IMR-90 (cell line): ENCODE data around the gene OR52I1. TPM values are rescaled to one million over a fixed set of nuclear protein-coding genes. Genes with fewer than 3 reads are reported as not detected.

Experiments used
- ATAC-seq: fragments of 200-7000 bp; cut with Tn5 transposase; 2 replicates; pipeline ENCODE4 v1.9.1; 2020; ENCODE audit warnings: low read depth, mild to moderate bottlenecking, moderate library complexity
- BruUV-seq: library from RNA; stranded (reverse); fragments of 400-500 nt; replicated peaks from 2 replicates; lab custom pipeline; 2021; lab: Mats Ljungman, UMichigan
- CTCF ChIA-PET: fragments of 300-600 bp; formaldehyde crosslinking; extraction: SDS; loops from one replicate; lab custom pipeline; 2021; ENCODE audit warnings: antibody characterized with exemption; lab: Yijun Ruan, JAX
- POLR2A ChIA-PET: fragments of 300-600 bp; sonication (Branson Sonifier 250); formaldehyde crosslinking; loops from one replicate; lab custom pipeline; 2022; ENCODE audit warnings: antibody characterized with exemption; ENCODE audit not compliant: unreplicated experiment; lab: Charles Lee
- DNase-seq: peaks from one replicate; pipeline ENCODE4 v3.0.0; 2013
- H2AFZ ChIP-seq: replicated peaks from 2 replicates; pipeline ENCODE3; 2013; ENCODE audit warnings: low read length, mild to moderate bottlenecking; ENCODE audit not compliant: poor library complexity
- H2AK5ac ChIP-seq: 2 replicates; pipeline ENCODE4 v1.6.1; 2013; ENCODE audit warnings: low read depth, low read length, inconsistent platforms
- H2AK9ac ChIP-seq: replicated peaks from 2 replicates; pipeline ENCODE3; 2013; ENCODE audit warnings: mild to moderate bottlenecking, low read depth, low read length, moderate library complexity; ENCODE audit not compliant: poor library complexity
- H2BK120ac ChIP-seq: 2 replicates; pipeline ENCODE4 v1.6.1; 2013; ENCODE audit warnings: low read depth, low read length, inconsistent platforms
- H2BK15ac ChIP-seq: 3 replicates; pipeline ENCODE4 v1.6.1; 2013; ENCODE audit warnings: low read depth, low read length, inconsistent platforms
- H2BK20ac ChIP-seq: 2 replicates; pipeline ENCODE4 v1.6.1; 2013; ENCODE audit warnings: low read depth, mild to moderate bottlenecking, inconsistent platforms, low read length, moderate library complexity
- H2BK5ac ChIP-seq: 2 replicates; pipeline ENCODE4 v1.6.1; 2013; ENCODE audit warnings: mild to moderate bottlenecking, low read depth, low read length, inconsistent platforms; ENCODE audit not compliant: poor library complexity, severe bottlenecking
- H3K14ac ChIP-seq: replicated peaks from 2 replicates; pipeline ENCODE4 v1.6.1; 2013; ENCODE audit warnings: low read depth, low read length, inconsistent platforms
- H3K18ac ChIP-seq: 2 replicates; pipeline ENCODE4 v1.6.1; 2013; ENCODE audit warnings: low read depth, low read length, control low read depth
- H3K23ac ChIP-seq: 2 replicates; pipeline ENCODE4 v1.6.1; 2013; ENCODE audit warnings: low read depth, low read length, inconsistent platforms
- H3K27ac ChIP-seq: 2 replicates; pipeline ENCODE4 v1.5.1; 2013; ENCODE audit warnings: mild to moderate bottlenecking, control low read depth, low read length; ENCODE audit not compliant: insufficient read depth
- H3K27me3 ChIP-seq: 2 replicates; pipeline ENCODE4 v1.6.1; 2013; ENCODE audit warnings: low read length; ENCODE audit not compliant: control insufficient read depth, insufficient read depth
- H3K36me3 ChIP-seq: 2 replicates; pipeline ENCODE4 v1.6.1; 2013; ENCODE audit warnings: low read length, mixed read lengths; ENCODE audit not compliant: control insufficient read depth, insufficient read depth
- H3K4ac ChIP-seq: 2 replicates; pipeline ENCODE4 v1.6.1; 2013; ENCODE audit warnings: low read depth, low read length, inconsistent platforms
- H3K4me1 ChIP-seq: 2 replicates; pipeline ENCODE4 v1.6.1; 2013; ENCODE audit warnings: low read length, mixed read lengths; ENCODE audit not compliant: control insufficient read depth, insufficient read depth
- H3K4me2 ChIP-seq: 2 replicates; pipeline ENCODE4 v1.6.1; 2013; ENCODE audit warnings: low read depth, mild to moderate bottlenecking, control low read depth, low read length, moderate library complexity
- H3K4me3 ChIP-seq: 2 replicates; pipeline ENCODE4 v1.5.1; 2013; ENCODE audit warnings: low read depth, mild to moderate bottlenecking, control low read depth, low read length, moderate library complexity; ENCODE audit not compliant: insufficient read depth
- H3K56ac ChIP-seq: 2 replicates; pipeline ENCODE4 v1.6.1; 2013; ENCODE audit warnings: low read length, inconsistent platforms; ENCODE audit not compliant: insufficient read depth; ENCODE audit errors: extremely low read depth
- H3K79me1 ChIP-seq, 2 experiments: 2 replicates each; pipeline ENCODE4 v1.6.1; 2013; ENCODE audit warnings: low read length in 2 of 2, inconsistent platforms in 1 of 2, low read depth in 1 of 2
- H3K9ac ChIP-seq: 2 replicates; pipeline ENCODE4 v1.6.1; 2013; ENCODE audit warnings: low read depth, low read length, control low read depth
- H3K9me1 ChIP-seq: 2 replicates; pipeline ENCODE4 v1.6.1; 2013; ENCODE audit warnings: low read length, inconsistent platforms; ENCODE audit not compliant: insufficient read depth
- H3K9me3 ChIP-seq: 2 replicates; pipeline ENCODE4 v1.6.1; 2013; ENCODE audit warnings: low read length; ENCODE audit not compliant: control insufficient read depth, insufficient read depth
- H4K20me1 ChIP-seq: 2 replicates; pipeline ENCODE4 v1.6.1; 2013; ENCODE audit warnings: low read length, inconsistent platforms; ENCODE audit not compliant: insufficient read depth
- H4K5ac ChIP-seq: 2 replicates; pipeline ENCODE4 v1.6.1; 2013; ENCODE audit warnings: mild to moderate bottlenecking, low read depth, low read length, control low read depth
- H4K8ac ChIP-seq, 2 experiments: 2 replicates each; pipeline ENCODE4 v1.6.1; 2013; ENCODE audit warnings: low read depth in 2 of 2, low read length in 2 of 2, control low read depth in 1 of 2, inconsistent platforms in 1 of 2
- H4K91ac ChIP-seq: 2 replicates; pipeline ENCODE4 v1.6.1; 2013; ENCODE audit warnings: low read depth, low read length, inconsistent platforms; ENCODE audit not compliant: insufficient read depth
- BHLHE40 ChIP-seq: fragments of 150-350 bp; IDR thresholded peaks from 2 replicates; pipeline ENCODE4 v1.6.1; 2016; ENCODE audit warnings: mild to moderate bottlenecking, low read depth, low read length
- CTCF ChIP-seq: conservative IDR thresholded peaks from 2 replicates; pipeline ENCODE4 v1.5.1; 2012; ENCODE audit warnings: mild to moderate bottlenecking, low read depth, low read length, improper control_type of control experiment
- ELK1 ChIP-seq: fragments of 150-350 bp; IDR thresholded peaks from 2 replicates; pipeline ENCODE4 v1.6.1; 2016; ENCODE audit warnings: low read depth, mild to moderate bottlenecking, low read length, moderate library complexity, borderline replicate concordance
- MAZ ChIP-seq: IDR thresholded peaks from 2 replicates; pipeline ENCODE4 v1.6.1; 2012; ENCODE audit warnings: low read depth, mild to moderate bottlenecking, low read length, improper control_type of control experiment, moderate library complexity, borderline replicate concordance
- MXI1 ChIP-seq: IDR thresholded peaks from 2 replicates; pipeline ENCODE4 v1.6.1; 2012; ENCODE audit warnings: low read depth, mild to moderate bottlenecking, low read length, moderate library complexity, borderline replicate concordance
- RAD21 ChIP-seq: IDR thresholded peaks from 2 replicates; pipeline ENCODE4 v1.6.1; 2012; ENCODE audit warnings: low read length, improper control_type of control experiment
- SMC3 ChIP-seq: fragments of 150-350 bp; IDR thresholded peaks from 2 replicates; pipeline ENCODE4 v1.6.1; 2016; ENCODE audit warnings: low read depth, mild to moderate bottlenecking, antibody characterized with exemption, low read length, moderate library complexity
- USF2 ChIP-seq: fragments of 150-350 bp; IDR thresholded peaks from 2 replicates; pipeline ENCODE4 v1.6.1; 2017; ENCODE audit warnings: mild to moderate bottlenecking, antibody characterized with exemption, low read length, low read depth
- WGBS, 2 experiments: methylation state at CpG; one replicate each; pipeline versions ENCODE4 v1.1.5 to v1.1.7; 2013; ENCODE audit warnings: missing lambda C conversion rate in 2 of 2; ENCODE audit not compliant: insufficient read length in 1 of 2; ENCODE audit errors: extremely low coverage in 2 of 2; 5-methylcytosine and 5-hydroxymethylcytosine counted together
- dilution Hi-C: fragments of 300-500 bp; cut with HindIII; formaldehyde crosslinking; loops from one replicate; pipeline ENCODE4 v1.14.3; 2018; ENCODE audit warnings: low sequenced_read_pairs; ENCODE audit not compliant: unreplicated experiment
- in situ Hi-C: fragments of 300-500 bp; cut with MboI; formaldehyde crosslinking; loops from 3 replicates; pipeline ENCODE4 v1.14.3; 2019; ENCODE audit warnings: low sequenced_read_pairs, inconsistent platforms, mixed read lengths
- intact Hi-C: fragments of 100-400 bp; cut with micrococcal nuclease; formaldehyde crosslinking; loops from 2 replicates; pipeline ENCODE4 v1.10.0; 2022
- polyA plus RNA-seq, 3 experiments: library from polyadenylated mRNA; depleted of rRNA; stranded (reverse); fragments of >200 nt; gene quantifications; 2 replicates each; pipeline ENCODE4 v1.2.3, GENCODE V29; 2012; ENCODE audit warnings: low replicate concordance in 1 of 3
- total RNA-seq: library from RNA; depleted of rRNA; stranded (reverse); fragments of >200 nt; gene quantifications from 2 replicates; pipeline ENCODE4 v1.2.3, GENCODE V29; 2012

Gene OR52I1
- total and polyA plus RNA-seq, 2 of the 4 experiments (the other 2 are of a cell fraction): not detected

GRCh38 chr11:4636962-4637661, 43.3 kb downstream of the OR52I1 start, which contains the start of gene OR51D1:
OR51D1 (plus strand) TSS chr11:4637477; CDS start chr11:4639791, 2,314 bp downstream.
- Histone ChIP-seq H4K91ac (no peak within 1 kb of the TSS), H3K23ac (peak within 1 kb of the TSS; percentile 15; the same call in 1 of the 2 replicates), H4K8ac (no peak within 1 kb of the TSS; a peak in 1 of 4 replicates), H3K36me3 (no peaks in the 10 kb centered on the region), H3K18ac (no peak within 1 kb of the TSS; the same call in 1 of the 2 replicates), H3K79me1 (no peaks in the 10 kb centered on the region), H4K20me1 (no peaks in the 10 kb centered on the region), H3K4me1 (no peaks in the 10 kb centered on the region), H3K4me3 (peak within 1 kb of the TSS; percentile 38), H2AK9ac (peak within 1 kb of the TSS; percentile 42), H2AFZ (peak within 1 kb of the TSS; percentile 91), H3K4me2 (peak within 1 kb of the TSS; percentile 94), H2BK120ac (peak within 1 kb of the TSS; percentile 74; the same call in 1 of the 2 replicates), H3K9ac (no peak within 1 kb of the TSS), H3K56ac (no peak within 1 kb of the TSS), H2BK15ac (no peak within 1 kb of the TSS), H4K5ac (no peak within 1 kb of the TSS; the same call in 1 of the 2 replicates), H3K9me3 (no peaks in the 10 kb centered on the region), H2AK5ac (no peak within 1 kb of the TSS; the same call in 1 of the 2 replicates), H3K4ac (peak within 1 kb of the TSS; percentile 30; the same call in 1 of the 2 replicates), H2BK5ac (no peak within 1 kb of the TSS), H3K9me1 (no peaks in the 10 kb centered on the region), H3K27me3 (peaks cover 2% of the 10 kb centered on the region; the same call in 1 of the 2 replicates), H2BK20ac (no peak within 1 kb of the TSS), H3K27ac (no peak within 1 kb of the TSS), H3K14ac (peak within 1 kb of the TSS; percentile 65; the same call in 1 of the 2 replicates)
- WGBS, 2 experiments: 28% methylated on average over 5 of the region's 21 CpGs; no CpG with 5 or more reads in 1 of the 2 experiments
- ChIA-PET POLR2A (no interaction called here), CTCF (interaction anchor here (0.6 to 2.2 kb wide), 21 partner anchors 10 to 735 kb away, joined by 3 to 14 read pairs (median 4); partner anchors contain the start of gene TRIM68)
- ATAC-seq: peak; percentile 99
- TF ChIP-seq USF2: no peak
- TF ChIP-seq RAD21: peak; percentile 93
- TF ChIP-seq MXI1: no peak
- peak; percentile 96 for TF ChIP-seq SMC3
- TF ChIP-seq CTCF: peak; percentile 88
- peak; percentile 25; the same call in 1 of the 2 replicates for TF ChIP-seq MAZ
- no peak for TF ChIP-seq BHLHE40
- no peak for TF ChIP-seq ELK1
- DNase-seq: peak; percentile 67
- dilution Hi-C loops (no loop called here), in situ Hi-C loops (loop anchor here (5.0 to 10.0 kb wide), 3 partner anchors 185 to 748 kb away; partner anchors contain the start of genes OR51F2, OR51L1 and OR51M1), intact Hi-C loops (loop anchor here (1.0 to 2.0 kb wide), 4 partner anchors 60 to 744 kb away; partner anchors contain the start of gene OR51E2)
- no TSS peak for BruUV-seq
